MM.1S (cell line): Measurements from ENCODE around the gene DDB1.

Experiments
- EZH2 ChIP-seq: fragments of 300-600 bp; sonication (generic); optimal IDR thresholded peaks from 2 replicates; pipeline ENCODE3; 2017; ENCODE audit warnings: low read depth, mild to moderate bottlenecking, antibody characterized with exemption, low read length, mixed read lengths
- EZH2phosphoT487 ChIP-seq: fragments of 300-600 bp; sonication (generic); IDR thresholded peaks from 2 replicates; pipeline ENCODE4 v1.6.1; 2018; ENCODE audit warnings: antibody characterized with exemption, low read length
- TF ChIP-seq, protein P1 (sequence below): fragments of 300-600 bp; sonication (generic); IDR thresholded peaks from 2 replicates; pipeline ENCODE4 v1.5.1; 2016; ENCODE audit warnings: antibody characterized with exemption, low read length, mixed read lengths

DNA sequence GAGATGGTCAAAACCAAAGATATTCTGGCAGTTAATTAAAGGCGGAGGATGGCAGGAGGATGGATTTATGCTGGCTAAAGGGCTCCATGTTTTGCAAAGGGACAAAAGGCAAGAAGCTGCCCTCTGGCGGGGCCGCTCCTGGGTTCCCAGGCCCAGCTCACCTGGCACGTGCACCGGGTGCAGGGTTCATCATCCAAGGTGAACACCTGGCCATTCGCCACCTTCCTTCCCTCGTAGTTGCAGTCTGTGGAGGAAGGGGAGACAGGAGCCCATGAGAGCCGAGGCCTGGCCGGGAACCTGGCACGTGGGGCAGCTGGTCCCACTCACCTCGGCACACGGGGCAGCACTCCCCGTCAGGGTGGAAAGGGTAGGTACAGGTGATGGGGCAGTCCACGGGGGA is 68.1 kb downstream of the DDB1 start:
- TF ChIP-seq EZH2phosphoT487 (no peak), EZH2 (no peak)
- TF ChIP-seq, protein P1, sequence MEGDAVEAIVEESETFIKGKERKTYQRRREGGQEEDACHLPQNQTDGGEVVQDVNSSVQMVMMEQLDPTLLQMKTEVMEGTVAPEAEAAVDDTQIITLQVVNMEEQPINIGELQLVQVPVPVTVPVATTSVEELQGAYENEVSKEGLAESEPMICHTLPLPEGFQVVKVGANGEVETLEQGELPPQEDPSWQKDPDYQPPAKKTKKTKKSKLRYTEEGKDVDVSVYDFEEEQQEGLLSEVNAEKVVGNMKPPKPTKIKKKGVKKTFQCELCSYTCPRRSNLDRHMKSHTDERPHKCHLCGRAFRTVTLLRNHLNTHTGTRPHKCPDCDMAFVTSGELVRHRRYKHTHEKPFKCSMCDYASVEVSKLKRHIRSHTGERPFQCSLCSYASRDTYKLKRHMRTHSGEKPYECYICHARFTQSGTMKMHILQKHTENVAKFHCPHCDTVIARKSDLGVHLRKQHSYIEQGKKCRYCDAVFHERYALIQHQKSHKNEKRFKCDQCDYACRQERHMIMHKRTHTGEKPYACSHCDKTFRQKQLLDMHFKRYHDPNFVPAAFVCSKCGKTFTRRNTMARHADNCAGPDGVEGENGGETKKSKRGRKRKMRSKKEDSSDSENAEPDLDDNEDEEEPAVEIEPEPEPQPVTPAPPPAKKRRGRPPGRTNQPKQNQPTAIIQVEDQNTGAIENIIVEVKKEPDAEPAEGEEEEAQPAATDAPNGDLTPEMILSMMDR: no peak
